T-helper 1 cell treated with Interleukin-12 subunit alpha and Interleukin-12 subunit beta and Interleukin-4 antibody, amounts not matched to agents 30 ng/mL and 1 ng/mL, for 36 hours (primary cell): ENCODE results near the gene LCN1. TPM values are rescaled to one million over a fixed set of nuclear protein-coding genes. Genes with fewer than 3 reads are reported as not detected.
"Not testable (repeated sequence)": the region's sequence is repeated elsewhere in the genome, so short reads cannot be mapped to it uniquely, and the experiment has no call there.

Experiments
- intact Hi-C: fragments of 100-400 bp; cut with micrococcal nuclease; formaldehyde crosslinking; loops from one replicate; pipeline ENCODE4 v1.15.1; 2024
- total RNA-seq: library from RNA; stranded (reverse); gene quantifications from 2 replicates; pipeline ENCODE4 v1.2.3, GENCODE V29; 2022

LCN1 gene
- total RNA-seq, 1 donor from 2014 or later: not detected

GRCh38 chr9:135504262-135505243 is 16.7 kb upstream of the LCN1 start:
- intact Hi-C loops: loop anchor here (10.0 kb wide), 1 partner anchor 1370 kb away; the partner anchor contains the start of gene WDR5

GRCh38 chr9:135505406-135506187 is 15.6 kb upstream of the LCN1 start:
- intact Hi-C loops: loop anchor here (10.0 kb wide), 1 partner anchor 1371 kb away; the partner anchor contains the start of gene WDR5

GRCh38 chr9:135506327-135507103 is 14.7 kb upstream of the LCN1 start:
- intact Hi-C loops: loop anchor here (10.0 kb wide), 1 partner anchor 1372 kb away; the partner anchor contains the start of gene WDR5

- intact Hi-C loops: loop anchor here (10.0 kb wide), 1 partner anchor 1373 kb away; the partner anchor contains the start of gene WDR5
Measured at GRCh38 chr9:135507104-135508035, 13.9 kb upstream of the LCN1 start.

- intact Hi-C loops: loop anchor here (10.0 kb wide), 1 partner anchor 1374 kb away; the partner anchor contains the start of gene WDR5
Measured at GRCh38 chr9:135508211-135508820, 12.9 kb upstream of the LCN1 start.

GRCh38 chr9:135509458-135509857 is 11.8 kb upstream of the LCN1 start:
- intact Hi-C loops: loop anchor here (10.0 kb wide), 1 partner anchor 1375 kb away; the partner anchor contains the start of gene WDR5

GRCh38 chr9:135512241-135512603 is 9.0 kb upstream of the LCN1 start:
- intact Hi-C loops: no loop called here

- intact Hi-C loops: no loop called here
Measured at GRCh38 chr9:135512904-135513303, 8.3 kb upstream of the LCN1 start.

- intact Hi-C loops: no loop called here
Measured at GRCh38 chr9:135513351-135513846, 7.8 kb upstream of the LCN1 start.

GRCh38 chr9:135513906-135514305 is 7.3 kb upstream of the LCN1 start:
- intact Hi-C loops: not testable (repeated sequence)

- intact Hi-C loops: no loop called here
Measured at GRCh38 chr9:135514342-135515082, 6.7 kb upstream of the LCN1 start.

- intact Hi-C loops: no loop called here
Measured at GRCh38 chr9:135515083-135515951, 5.9 kb upstream of the LCN1 start.

GRCh38 chr9:135516132-135516860 is 4.9 kb upstream of the LCN1 start:
- intact Hi-C loops: no loop called here

GRCh38 chr9:135517407-135517822 is 3.8 kb upstream of the LCN1 start:
- intact Hi-C loops: no loop called here

GRCh38 chr9:135519179-135519971 is 1.9 kb upstream of the LCN1 start:
- intact Hi-C loops: no loop called here

GRCh38 chr9:135521608-135522095 is 412 bp downstream of the LCN1 start:
- intact Hi-C loops: no loop called here
